RWPE1 (cell line): ENCODE results near the gene TTBK2.
A peak's percentile ranks its signal among the peaks of the same experiment; 100 is the strongest.
"Not testable (repeated sequence)": the region's sequence is repeated elsewhere in the genome, so short reads cannot be mapped to it uniquely, and the experiment has no call there.

Source experiments
- CTCF ChIA-PET: fragments of 350-600 bp; sonication (Branson Sonifier 250); formaldehyde crosslinking; extraction: SDS; loops from one replicate; lab custom pipeline; 2021; lab: Yijun Ruan, JAX
- POLR2A ChIA-PET: fragments of 400-600 bp; formaldehyde crosslinking; extraction: SDS; loops from one replicate; lab custom pipeline; 2020; ENCODE audit warnings: antibody characterized with exemption; ENCODE audit not compliant: low non-redundant PET; lab: Yijun Ruan, JAX
- DNase-seq: peaks from one replicate; pipeline ENCODE4 v3.0.0; 2012; ENCODE audit warnings: low spot score
- H3K27ac ChIP-seq: fragments of 450-650 bp; 2 replicates; pipeline ENCODE4 v1.5.1; 2017
- CTCF ChIP-seq: fragments of 450-650 bp; conservative IDR thresholded peaks from 2 replicates; pipeline ENCODE4 v1.5.1; 2017; ENCODE audit warnings: low read depth, mild to moderate bottlenecking

Gene TTBK2

DNA sequence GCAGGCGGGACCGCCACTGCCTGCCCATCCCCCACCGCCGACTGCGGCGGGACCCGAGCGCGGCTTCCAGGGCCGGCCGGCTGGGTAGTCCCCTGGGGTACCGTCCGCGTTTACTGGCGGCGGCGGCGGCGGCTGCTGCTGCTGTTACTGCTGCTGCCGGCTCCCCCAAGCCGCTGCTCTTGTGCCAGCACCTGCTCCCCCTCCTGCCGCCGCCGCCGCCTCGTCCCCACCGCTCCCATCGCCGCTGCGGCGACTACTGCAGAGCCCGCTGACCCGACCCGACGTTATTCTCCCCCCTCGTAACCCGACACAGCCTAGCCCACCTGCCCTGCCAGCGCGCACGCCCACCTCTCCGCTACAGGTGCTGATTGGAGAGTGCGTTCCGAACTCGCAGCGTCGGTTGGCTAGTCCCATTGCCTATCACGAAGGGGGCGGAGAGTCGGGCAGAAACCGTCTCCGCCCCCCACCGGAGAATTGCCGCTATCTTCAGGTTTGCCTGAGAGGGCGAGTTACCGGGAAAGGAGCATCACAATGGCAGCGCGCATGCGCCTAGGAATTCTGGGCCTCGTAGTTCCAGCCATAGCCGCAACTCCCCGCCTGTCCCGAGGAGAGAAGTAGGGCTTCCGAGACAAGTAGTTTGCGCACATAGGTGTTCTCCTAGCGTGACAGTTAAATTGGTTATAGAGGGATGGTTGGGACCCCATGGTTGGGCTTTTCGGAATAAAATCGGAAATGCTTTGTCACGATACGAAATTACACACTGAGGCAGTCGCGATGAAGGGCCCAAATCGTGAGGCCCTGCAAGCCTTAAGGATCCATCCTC is at the start of gene TTBK2:
Gene TTBK2 (minus strand): TSS at position 260 of the 823 bp plus-strand sequence. CDS start 42,161 bp downstream, outside the sequence.
- TF ChIP-seq CTCF: no peak
- DNase-seq: peak; percentile 97
- ChIA-PET POLR2A (interaction anchor here (0.6 kb wide), 1 partner anchor 125 kb away, joined by 4 read pairs; no protein-coding TSS in a partner anchor), CTCF (interaction anchor here (0.5 to 1.2 kb wide), 2 partner anchors 183 to 190 kb away, joined by 3 read pairs; no protein-coding TSS in a partner anchor)
- H3K27ac ChIP-seq: peak within 1 kb of the TSS; percentile 85

DNA sequence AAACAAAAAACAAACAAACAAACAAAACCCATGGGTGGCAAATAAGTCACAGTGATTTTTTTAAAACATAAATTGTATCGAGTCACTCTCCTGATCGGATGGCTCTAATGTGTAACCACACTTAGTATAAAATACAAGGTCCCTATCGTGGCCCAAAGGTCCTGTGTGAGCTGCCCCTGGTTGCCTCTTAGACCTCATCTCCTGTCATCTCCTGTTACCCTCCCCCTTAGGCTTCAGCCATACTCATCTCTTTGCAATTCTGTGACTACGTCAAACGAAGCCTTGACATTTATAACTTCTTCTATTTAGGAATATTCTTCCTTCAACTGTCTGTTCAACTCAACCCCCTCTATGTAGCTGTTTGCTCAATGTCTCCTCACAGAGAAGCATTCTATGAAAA is 43.9 kb upstream of the TTBK2 start:
- ChIA-PET POLR2A (no interaction called here), CTCF (no interaction called here)
- no peak overlapping the region for H3K27ac ChIP-seq
- no peak for DNase-seq
- no peak for TF ChIP-seq CTCF

DNA sequence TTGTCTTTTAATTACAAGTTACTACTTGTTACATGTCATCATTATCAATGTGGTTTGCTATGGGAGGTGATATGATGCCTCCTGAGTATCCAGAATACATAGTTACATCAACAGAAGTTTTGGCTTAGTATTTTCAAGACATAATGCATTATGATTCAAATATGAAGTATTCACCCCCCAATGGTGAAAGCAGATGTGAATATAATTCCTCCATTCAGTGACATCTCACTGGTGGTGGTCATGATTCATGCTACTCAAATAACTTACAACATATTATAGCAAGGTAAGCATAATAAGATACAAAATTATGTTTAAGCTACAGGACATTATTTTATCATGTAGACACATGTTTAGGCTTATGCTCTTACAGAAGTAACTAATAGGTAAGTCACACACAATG is 34.9 kb upstream of the TTBK2 start:
- POLR2A ChIA-PET: interaction anchor here (0.6 kb wide), 1 partner anchor 1330 kb away, joined by 3 read pairs; no protein-coding TSS in a partner anchor
- peak; percentile 73 for DNase-seq
- CTCF ChIA-PET: interaction anchor here (0.7 kb wide), 1 partner anchor 798 kb away, joined by 5 read pairs; no protein-coding TSS in a partner anchor
- TF ChIP-seq CTCF: no peak
- no peak overlapping the region for H3K27ac ChIP-seq

DNA sequence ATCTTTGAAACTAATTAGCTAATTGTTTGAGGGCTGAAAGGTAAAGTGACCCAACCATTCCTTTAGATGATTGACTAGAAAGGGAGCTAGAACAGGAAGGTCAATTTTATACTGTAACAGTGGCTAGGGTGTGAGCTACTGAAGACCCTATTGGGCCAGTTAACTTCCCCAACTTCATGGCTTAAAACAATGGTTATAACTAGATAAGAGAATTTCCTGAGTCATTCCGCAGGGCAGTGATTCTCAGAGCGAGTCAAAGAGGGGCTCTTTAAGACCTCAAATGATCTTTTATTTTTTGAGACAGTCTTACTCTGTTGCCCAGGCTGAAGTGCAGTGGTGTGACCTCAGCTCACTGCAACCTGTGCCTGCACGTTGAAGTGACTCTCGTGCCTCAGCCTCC is 33.7 kb upstream of the TTBK2 start:
- no peak overlapping the region for H3K27ac ChIP-seq
- ChIA-PET POLR2A (no interaction called here), CTCF (no interaction called here)
- no peak for TF ChIP-seq CTCF
- no peak for DNase-seq

DNA sequence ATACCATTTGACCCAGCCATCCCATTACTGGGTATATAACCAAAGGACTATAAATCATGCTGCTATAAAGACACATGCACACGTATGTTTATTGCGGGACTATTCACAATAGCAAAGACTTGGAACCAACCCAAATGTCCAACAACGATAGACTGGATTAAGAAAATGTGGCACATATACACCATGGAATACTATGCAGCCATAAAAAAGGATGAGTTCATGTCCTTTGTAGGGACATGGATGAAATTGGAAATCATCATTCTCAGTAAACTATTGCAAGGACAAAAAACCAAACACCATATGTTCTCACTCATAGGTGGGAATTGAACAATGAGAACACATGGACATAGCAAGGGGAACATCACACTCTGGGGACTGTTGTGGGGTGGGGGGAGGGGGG is 28.3 kb upstream of the TTBK2 start:
- H3K27ac ChIP-seq, DNase-seq, CTCF ChIA-PET, POLR2A ChIA-PET: not testable (repeated sequence)

GRCh38 chr15:42940527-42940926 is 19.9 kb upstream of the TTBK2 start:
- ChIA-PET CTCF (interaction anchor here (0.6 kb wide), 1 partner anchor 156 kb away, joined by 3 read pairs; no protein-coding TSS in a partner anchor), POLR2A (no interaction called here)
- DNase-seq: no peak

More at GRCh38 chr15:42940527-42940926, 19.9 kb upstream of the TTBK2 start:
- H3K27ac ChIP-seq: no peak overlapping the region
- no peak for TF ChIP-seq CTCF
